ENCODE data around the gene CDK13.

- no peak for TF ChIP-seq POLR2A (IDR thresholded peaks at IDR 0.05)
- no peak for TF ChIP-seq CTCF (IDR thresholded peaks at IDR 0.05)
- TF ChIP-seq POLR2AphosphoS5 (IDR thresholded peaks at IDR 0.05) = no peak
Observed at GRCh38 chr7:40033826-40034225, 83.8 kb downstream of the CDK13 start.
